NT2/D1 (cell line): ENCODE measurements around the gene NEU4.

Source experiments
- DNase-seq: peaks from one replicate; pipeline ENCODE4 v3.0.0-alpha.2; 2011; ENCODE audit warnings: low read depth, low spot score
- H3K27me3 ChIP-seq: 2 replicates; pipeline ENCODE4 v1.6.0; 2011; ENCODE audit warnings: mild to moderate bottlenecking; ENCODE audit not compliant: insufficient read length, insufficient read depth
- H3K36me3 ChIP-seq: 2 replicates; pipeline ENCODE4 v1.6.1; 2011; ENCODE audit warnings: mild to moderate bottlenecking, low read length, mixed read lengths; ENCODE audit not compliant: insufficient read depth, insufficient read length
- H3K4me1 ChIP-seq: 2 replicates; pipeline ENCODE4 v1.5.1; 2011; ENCODE audit not compliant: insufficient read depth, insufficient read length
- H3K4me3 ChIP-seq: 2 replicates; pipeline ENCODE4 v1.5.1; 2011; ENCODE audit warnings: low read depth; ENCODE audit not compliant: insufficient read length
- H3K9ac ChIP-seq: 2 replicates; pipeline ENCODE4 v1.6.0; 2011; ENCODE audit warnings: low read depth; ENCODE audit not compliant: insufficient read length
- H3K9me3 ChIP-seq: 2 replicates; pipeline ENCODE4 v1.5.1; 2011; ENCODE audit warnings: mild to moderate bottlenecking, low read length; ENCODE audit not compliant: insufficient read depth
- SUZ12 ChIP-seq: IDR thresholded peaks from 2 replicates; pipeline ENCODE4 v1.6.1; 2011; ENCODE audit not compliant: insufficient read length, insufficient read depth; ENCODE audit errors: extremely low read depth
- YY1 ChIP-seq: IDR thresholded peaks from 2 replicates; pipeline ENCODE4 v1.6.1; 2011; ENCODE audit not compliant: insufficient read length, insufficient read depth
- ZNF274 ChIP-seq: IDR thresholded peaks from 2 replicates; pipeline ENCODE4 v1.6.1; 2011; ENCODE audit warnings: mild to moderate bottlenecking, low read depth, low read length

The NEU4 gene

DNA sequence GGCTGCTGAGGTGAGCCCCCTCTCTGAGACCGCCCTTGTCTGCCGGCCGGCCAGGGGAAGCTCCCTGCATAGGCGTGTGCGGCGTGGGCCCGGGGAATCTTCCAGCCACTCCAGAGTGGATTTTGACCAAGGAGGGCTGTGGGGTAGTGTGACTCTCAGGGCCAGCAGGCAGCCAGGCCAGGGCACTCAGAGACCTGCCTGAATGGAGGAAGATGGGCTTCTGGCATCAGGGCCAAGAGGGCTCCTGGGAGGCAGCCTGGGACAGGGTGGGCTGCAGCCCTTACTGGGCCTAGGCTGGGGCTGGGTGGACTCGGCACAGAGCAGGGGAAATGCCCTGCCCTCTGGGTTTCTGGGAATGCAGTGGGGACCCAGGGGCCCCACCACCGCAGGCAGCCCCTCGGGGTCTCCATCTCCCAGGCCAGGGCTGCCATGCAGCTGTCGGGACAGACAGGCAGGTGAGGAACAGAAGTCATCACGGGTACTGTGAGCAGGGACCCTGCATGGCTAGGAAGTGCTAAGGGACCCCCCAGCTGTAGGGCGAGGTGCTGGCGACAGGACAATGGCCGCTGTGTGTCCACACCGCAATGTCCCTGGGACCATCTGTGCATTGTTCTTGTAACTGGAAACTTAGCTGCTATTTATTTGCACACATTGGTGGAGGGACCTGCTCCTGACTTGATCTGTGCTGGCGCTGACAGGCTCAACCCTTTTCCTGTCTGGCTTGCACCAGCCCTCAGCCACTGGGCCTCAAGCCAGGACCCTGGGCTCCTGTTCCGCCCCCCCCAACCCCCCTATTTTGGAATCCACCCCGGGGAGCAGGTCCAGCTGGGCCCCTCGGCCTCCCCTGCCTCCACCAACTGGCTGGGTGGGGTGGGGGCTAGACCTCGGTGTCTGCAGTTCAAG lies 45.6 kb downstream of the NEU4 start:
- no peak for DNase-seq
- Histone ChIP-seq H3K27me3 (no peaks in the 10 kb centered on the region), H3K9ac (no peak overlapping the region), H3K4me3 (no peak overlapping the region), H3K9me3 (no peaks in the 10 kb centered on the region), H3K36me3 (no peaks in the 10 kb centered on the region), H3K4me1 (peaks cover 20% of the 10 kb centered on the region)
- TF ChIP-seq YY1, result no peak
- TF ChIP-seq SUZ12, result no peak
- no peak for TF ChIP-seq ZNF274

DNA sequence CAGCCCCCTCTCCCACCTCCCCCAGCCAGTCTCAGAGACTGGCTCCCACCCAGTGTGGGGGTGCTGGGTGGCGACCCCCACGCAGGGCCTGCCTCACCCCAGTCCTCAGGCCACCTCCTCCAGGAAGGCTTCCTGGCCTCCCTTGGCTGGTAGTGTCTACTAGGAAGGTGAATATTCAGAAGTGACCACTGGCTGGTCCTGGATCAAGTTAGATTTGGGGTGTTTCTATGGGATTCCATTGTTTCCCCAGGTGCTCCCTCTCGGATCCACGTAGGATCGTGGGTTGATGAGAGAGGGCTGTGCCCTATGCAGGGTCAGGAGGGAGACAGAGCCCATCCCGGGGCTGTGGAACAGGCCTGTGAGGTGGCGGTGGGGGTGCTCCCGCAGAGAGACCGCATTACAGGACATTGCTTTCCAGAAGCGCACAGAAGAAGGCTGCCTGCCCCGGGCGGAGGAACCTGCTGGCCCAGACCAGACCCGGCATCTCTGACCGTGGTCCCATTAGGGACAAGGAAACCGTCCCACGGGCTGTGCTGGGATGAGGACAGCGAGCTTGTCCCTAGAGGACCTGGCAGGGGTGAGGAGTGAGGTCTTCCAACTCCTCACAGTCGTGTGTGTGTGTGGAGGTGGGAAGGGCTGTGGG lies 46.4 kb downstream of the NEU4 start:
- Histone ChIP-seq H3K27me3 (no peaks in the 10 kb centered on the region), H3K4me3 (no peak overlapping the region), H3K9ac (no peak overlapping the region), H3K9me3 (no peaks in the 10 kb centered on the region), H3K36me3 (no peaks in the 10 kb centered on the region), H3K4me1 (peaks cover 23% of the 10 kb centered on the region)
- no peak for TF ChIP-seq YY1
- no peak for TF ChIP-seq ZNF274
- TF ChIP-seq SUZ12, result no peak
- DNase-seq, result no peak

DNA sequence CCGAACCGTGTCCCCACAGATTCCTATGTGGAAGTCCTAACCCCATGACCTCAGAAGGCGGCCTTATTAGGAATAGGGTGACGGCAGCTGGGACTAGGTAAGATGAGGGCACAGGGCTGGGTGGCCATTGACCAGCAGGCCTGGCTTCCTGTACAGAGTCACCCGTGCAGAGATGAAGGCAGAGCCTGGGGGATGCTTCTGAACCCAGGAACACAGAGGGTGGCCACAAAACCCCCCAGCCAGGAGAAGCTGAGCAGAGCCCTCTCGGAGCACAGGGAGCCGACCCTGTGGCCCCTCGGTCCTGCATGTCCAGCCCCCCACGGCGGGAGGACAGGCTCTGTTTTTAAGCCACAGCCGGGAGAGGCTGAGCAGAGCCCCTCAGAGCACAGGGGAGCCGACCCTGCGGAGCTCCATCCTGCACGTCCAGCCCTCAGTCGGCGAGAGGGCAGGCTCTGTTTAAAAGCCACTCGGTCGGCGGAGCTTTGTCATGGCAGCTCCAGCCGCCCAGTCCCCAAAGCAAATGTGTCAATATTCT lies 47.0 kb downstream of the NEU4 start:
- Histone ChIP-seq H3K9me3 (no peaks in the 10 kb centered on the region), H3K27me3 (no peaks in the 10 kb centered on the region), H3K9ac (no peak overlapping the region), H3K4me1 (peaks cover 25% of the 10 kb centered on the region), H3K4me3 (no peak overlapping the region), H3K36me3 (no peaks in the 10 kb centered on the region)
- no peak for DNase-seq
- no peak for TF ChIP-seq ZNF274
- TF ChIP-seq YY1, result no peak
- TF ChIP-seq SUZ12, result no peak

DNA sequence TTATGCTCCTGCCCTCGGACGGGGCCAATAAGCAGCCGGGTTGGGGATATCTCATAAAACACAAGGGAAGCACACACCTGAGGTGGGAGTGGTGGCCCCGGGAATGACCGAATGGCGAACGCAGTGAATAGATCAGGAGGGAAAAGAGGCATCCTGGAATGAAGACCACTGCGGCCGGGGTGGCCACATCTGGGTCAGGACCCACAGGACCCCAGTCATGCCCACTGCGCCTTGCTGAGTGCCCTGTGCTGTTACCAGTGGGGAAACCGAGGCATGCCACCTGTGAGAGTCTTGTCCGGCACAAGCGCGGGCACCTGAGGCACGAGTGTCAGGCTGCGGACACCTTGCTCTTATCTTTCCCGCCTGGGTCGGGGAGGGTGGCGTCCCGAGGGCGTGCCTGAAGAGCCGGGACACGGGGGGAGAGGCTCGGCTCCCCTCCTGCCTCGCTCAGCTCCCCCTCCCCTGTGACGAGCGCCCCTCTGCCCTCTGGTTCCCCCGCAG lies 48.1 kb downstream of the NEU4 start:
- Histone ChIP-seq H3K4me1 (peaks cover 25% of the 10 kb centered on the region), H3K9ac (no peak overlapping the region), H3K27me3 (no peaks in the 10 kb centered on the region), H3K4me3 (no peak overlapping the region), H3K36me3 (no peaks in the 10 kb centered on the region), H3K9me3 (no peaks in the 10 kb centered on the region)
- no peak for TF ChIP-seq SUZ12
- TF ChIP-seq ZNF274, result no peak
- no peak for TF ChIP-seq YY1
- DNase-seq, result no peak

DNA sequence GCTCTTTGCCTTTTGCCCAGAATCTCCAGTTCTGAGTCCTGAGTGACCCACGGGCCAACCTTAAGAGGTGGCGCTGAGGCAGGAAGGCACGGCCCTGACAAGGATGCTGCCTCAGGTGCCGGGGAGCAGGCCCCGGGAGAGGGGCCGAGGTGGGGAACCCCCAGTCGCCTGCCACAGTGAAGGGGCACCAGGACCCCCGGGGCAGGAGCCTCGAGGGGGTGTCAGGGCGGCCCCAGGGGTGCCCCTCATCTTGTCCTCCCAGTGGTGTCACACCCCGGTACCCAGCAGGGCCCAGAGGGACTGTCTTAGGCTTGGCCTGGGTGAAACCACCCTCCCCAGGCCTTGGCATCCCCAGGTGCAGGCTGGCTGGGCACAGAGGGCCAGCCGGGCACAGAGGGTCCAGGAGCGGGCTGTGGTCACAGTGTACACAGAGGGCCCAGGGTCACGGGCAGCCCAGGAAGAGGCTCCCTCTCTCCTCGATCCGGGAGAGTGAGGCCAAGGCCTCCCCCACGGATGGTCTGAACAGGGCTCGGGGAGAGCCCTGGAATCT lies 48.7 kb downstream of the NEU4 start:
- DNase-seq, result no peak
- H3K4me3 ChIP-seq, result no peak overlapping the region
- H3K9ac ChIP-seq, result no peak overlapping the region
- no peaks in the 10 kb centered on the region for H3K9me3 ChIP-seq
- H3K36me3 ChIP-seq, result no peaks in the 10 kb centered on the region
- TF ChIP-seq SUZ12 (no peak), YY1 (no peak), ZNF274 (no peak)
- H3K27me3 ChIP-seq, result no peaks in the 10 kb centered on the region
- H3K4me1 ChIP-seq, result peaks cover 25% of the 10 kb centered on the region

DNA sequence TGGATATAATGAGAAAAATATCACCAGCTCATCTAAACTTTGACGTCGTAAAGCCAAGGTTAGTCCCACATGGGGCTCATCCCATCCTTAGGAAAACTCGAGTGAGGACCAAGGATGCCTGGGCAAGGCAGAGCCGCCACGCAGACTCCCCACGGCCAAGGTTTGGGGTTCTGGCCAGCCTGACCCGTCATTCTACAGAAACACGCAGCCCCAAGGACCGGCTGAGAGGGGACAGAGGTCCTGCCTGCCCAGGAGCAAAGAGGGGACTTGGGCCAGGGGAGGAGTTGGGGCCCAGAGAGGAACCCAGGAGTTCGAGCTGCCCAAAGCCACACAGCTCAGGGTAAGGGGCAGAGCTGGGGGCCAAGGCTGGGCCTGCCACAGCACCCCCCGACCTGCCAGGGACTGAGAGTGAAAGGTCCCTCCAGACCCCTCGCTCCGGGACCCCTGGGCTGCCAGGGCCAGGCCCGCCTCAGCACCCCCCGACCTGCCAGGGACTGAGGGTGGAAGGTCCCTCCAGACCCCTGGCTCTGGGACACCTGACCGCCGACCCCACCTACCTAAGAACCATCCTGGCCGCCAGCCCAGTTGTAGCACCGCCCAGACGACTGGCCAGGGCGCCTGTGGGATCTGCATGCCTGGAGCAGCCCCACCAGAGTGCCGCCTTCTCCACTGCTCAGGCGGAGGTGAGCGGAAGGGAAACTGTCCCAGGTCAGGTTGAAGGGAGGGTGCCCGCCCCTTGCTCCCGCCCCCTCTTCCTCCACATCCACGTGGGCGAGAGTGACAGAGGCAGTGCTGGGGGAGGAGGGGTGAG lies 49.4 kb downstream of the NEU4 start, which contains the start of gene PDCD1:
PDCD1 (minus strand) TSS at position 689 of the 811 bp plus-strand sequence; CDS start at position 633, 56 bp downstream.
- H3K9me3 ChIP-seq, result no peaks in the 10 kb centered on the region
- no peak for TF ChIP-seq ZNF274
- TF ChIP-seq SUZ12, result no peak
- TF ChIP-seq YY1, result no peak
- peak within 1 kb of the TSS; percentile 57 for H3K9ac ChIP-seq
- H3K27me3 ChIP-seq, result no peaks in the 10 kb centered on the region
- DNase-seq, result no peak
- H3K4me1 ChIP-seq, result peaks cover 28% of the 10 kb centered on the region
- peak within 1 kb of the TSS; percentile 29 for H3K4me3 ChIP-seq
- H3K36me3 ChIP-seq, result no peaks in the 10 kb centered on the region
